Globus pallidus (tissue), 1 donor: Measurements from ENCODE around the gene DCBLD1.
"Not testable (repeated sequence)": the region's sequence is repeated elsewhere in the genome, so short reads cannot be mapped to it uniquely, and the experiment has no call there.

Source experiments
- DNase-seq: peaks from one replicate; pipeline ENCODE4 v3.0.0-alpha.2; 2015; ENCODE audit warnings: low spot score

Gene DCBLD1

DNA sequence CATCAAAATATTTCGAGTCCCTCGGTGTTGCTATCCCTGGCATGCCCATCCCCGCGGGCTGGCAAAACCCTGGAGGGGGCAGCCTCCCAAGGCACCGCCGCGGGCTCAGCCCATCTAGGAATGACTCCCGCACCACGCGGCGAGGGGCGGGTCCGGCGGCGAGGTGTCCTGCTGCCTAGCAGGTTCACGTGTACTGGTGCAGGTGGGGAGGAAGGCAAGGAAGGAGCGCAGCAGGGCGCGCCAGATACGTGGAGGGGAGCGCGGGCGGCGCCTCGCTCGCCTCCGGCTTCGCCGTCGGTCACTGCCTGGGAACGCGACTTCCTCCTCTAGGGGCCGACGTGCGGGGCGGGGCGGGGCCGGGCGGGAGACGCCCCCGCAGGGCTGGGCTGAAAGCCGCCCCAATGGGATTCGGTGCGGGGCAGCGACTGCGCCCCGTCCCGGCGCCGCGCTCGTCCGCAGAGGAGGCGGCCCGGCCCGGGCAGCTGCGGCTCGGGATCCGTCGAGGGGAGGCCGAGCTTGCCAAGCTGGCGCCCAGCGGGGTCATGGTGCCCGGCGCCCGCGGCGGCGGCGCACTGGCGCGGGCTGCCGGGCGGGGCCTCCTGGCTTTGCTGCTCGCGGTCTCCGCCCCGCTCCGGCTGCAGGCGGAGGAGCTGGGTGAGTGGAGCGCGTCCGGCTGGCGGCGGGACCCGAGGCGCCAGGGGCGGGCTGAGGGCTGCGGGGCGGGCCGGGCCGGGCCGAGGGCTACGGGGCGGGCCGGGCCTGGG is at the start of gene DCBLD1:
Gene DCBLD1 (plus strand): TSS at position 435 of the 764 bp plus-strand sequence. CDS start 108 bp downstream, at position 543.
- DNase-seq = peak; percentile 60

DNA sequence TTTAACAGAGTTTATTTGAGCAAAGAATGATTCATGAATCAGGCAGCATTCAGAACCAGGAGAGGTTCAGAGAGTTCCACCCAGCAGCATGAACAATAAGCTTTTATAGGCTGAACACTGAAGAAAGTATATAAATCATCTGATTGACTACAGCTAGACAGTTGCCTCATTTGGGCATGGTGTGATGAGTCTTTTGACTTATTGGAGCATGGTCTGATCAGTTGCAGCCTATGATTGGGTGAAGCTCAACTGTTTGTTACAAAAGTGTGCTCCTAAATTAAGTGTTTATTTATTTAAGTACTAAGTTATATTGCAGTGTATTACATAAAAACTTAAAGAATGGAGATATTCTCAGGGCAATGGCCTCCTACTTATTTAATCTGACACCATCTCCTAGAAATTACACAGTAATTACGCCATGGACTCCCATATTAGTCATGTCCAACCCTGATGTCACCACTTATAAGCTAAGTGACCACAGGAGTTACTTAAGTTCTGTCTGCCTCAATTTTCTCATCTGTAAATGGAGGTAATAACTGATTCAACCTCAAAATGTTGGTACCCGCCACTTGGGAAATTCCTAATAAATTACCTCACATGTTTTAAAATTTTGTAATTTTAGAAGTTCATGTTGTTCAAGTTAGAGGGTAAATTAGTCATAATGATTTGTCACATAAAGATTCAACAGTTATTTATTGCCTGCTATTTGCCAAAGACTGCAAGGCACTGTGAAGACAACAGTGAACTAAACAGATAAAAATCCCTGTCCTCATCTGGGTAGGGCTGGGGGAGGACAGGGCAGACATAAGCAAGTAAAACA is 41.6 kb upstream of the DCBLD1 start:
- no peak for DNase-seq

DNA sequence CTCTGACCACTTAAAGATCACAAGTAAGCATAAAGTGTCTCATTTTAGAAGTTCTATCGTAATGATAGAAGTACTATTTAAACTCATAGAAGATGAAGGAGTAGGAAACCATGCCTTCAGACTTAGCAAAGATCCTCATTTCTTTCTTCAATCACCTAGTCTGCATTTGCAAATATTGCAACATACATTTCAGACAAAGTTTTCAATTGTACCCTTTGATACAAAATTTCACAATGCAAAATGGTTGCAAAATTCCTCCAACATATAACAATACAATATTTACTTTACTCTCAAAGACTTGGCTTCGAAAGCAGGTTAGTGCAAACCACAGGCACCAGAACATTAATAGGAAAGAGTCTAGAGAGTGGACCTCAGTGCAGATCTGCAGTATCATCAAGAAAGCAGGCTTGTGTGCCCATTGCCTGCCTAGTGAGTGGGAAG is 40.6 kb upstream of the DCBLD1 start:
- no peak for DNase-seq

DNA sequence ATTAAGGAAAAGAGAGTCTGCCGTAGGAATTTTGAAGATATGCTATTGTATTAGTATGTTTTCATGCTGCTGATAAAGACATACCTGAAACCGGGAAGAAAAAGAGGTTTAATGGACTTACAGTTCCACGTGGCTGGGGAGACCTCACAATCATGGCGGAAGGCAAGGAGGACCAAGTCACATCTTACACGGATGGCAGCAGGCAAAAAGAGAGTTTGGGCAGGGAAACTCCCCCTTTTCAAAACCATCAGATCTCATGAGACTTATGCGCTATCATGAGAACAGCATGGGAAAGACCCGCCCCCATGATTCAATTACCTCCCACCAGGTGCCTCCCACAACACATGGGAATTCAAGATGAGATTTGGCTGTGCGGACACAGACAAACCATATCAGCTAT is 40.2 kb upstream of the DCBLD1 start:
- not testable (repeated sequence) for DNase-seq

DNA sequence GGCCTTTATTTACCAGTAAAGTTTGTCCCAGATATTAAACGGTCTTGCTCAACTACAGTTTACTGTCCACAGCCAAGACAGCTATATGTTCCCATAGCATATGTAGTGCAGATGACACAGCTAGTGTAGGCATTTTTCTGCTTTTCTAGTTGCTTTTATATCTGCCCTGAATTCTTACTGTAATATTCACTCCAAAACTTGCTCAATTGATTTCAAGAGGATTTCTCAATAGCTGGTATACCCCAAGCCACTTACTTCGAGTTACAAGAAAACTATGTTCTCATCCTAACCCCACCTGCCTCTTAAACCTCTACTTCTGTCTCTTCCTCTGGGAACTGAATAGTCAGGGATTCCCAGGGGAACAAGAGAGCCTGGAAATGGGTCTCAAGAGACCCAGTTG is 37.9 kb upstream of the DCBLD1 start:
- DNase-seq = no peak

DNA sequence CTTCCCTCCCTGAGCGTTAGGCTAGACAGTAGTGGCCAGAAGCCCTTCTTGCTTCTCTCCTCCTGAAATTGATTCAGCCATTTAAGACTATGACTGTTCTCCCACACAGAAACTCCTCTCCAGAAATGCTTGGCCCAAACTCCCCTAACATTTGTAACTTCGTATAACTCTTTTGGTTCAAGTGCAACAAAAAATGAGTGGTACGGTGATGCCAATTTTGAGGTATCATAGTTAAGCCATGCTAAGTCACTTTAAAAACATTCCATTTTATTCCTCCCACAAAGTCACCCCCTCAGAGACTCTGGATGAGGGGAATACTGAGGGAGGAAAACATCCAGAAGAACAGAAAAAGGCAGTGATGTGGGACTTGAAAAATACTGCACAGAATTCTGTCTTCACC is 35.6 kb upstream of the DCBLD1 start:
- no peak for DNase-seq

DNA sequence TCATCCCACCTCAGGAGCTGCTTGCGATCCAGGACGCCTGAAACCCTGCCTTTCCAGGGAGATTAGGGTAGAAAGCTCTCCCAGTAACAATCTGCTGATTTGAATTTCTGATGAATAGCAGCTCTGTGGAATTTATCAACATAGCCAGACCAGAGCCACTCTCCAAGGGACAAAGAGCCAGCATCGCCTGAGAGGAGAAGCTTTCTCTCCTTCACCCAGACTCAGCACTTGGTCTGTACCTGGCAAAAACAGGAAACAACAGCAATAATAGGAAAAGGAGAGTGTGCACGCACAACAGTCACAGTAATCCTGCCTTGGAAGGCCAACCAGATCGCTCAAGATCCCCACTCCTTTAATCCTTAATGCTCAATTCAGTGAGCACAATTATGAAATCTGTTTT is 34.5 kb upstream of the DCBLD1 start:
- no peak for DNase-seq

DNA sequence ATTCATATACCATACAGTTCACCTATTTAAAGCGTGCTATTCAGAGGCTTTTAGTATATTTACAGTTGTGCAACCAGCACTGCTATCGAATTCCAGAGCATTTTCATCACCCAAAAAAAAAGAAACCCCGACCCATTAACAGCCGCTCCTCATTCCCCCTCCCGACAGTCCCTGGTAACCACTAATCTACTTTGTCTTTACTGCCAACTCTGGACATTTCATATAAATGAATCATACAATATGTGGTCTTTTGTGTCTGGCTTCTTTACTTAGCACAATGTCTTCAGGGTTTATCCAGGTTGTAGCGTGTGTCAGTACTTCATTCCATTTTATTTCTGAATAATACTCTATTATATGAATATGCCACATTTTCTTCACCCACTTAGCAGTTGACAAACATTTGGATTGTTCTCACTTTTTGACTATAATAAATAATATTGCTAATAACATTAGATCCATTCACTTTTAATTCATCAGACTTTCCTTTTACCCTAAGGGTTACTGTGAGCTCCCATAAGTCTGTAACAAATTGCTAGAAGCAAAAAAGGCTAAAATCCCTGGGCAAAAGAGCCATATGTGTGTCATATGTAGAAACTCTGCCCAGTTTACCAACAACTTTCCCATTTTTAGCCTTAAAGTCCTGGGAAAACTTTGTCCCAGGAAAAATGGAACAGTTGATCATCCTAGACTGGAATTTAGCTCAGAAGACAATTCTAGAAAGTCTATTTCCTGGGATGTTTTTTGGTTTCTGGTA is 33.6 kb upstream of the DCBLD1 start:
- no peak for DNase-seq

DNA sequence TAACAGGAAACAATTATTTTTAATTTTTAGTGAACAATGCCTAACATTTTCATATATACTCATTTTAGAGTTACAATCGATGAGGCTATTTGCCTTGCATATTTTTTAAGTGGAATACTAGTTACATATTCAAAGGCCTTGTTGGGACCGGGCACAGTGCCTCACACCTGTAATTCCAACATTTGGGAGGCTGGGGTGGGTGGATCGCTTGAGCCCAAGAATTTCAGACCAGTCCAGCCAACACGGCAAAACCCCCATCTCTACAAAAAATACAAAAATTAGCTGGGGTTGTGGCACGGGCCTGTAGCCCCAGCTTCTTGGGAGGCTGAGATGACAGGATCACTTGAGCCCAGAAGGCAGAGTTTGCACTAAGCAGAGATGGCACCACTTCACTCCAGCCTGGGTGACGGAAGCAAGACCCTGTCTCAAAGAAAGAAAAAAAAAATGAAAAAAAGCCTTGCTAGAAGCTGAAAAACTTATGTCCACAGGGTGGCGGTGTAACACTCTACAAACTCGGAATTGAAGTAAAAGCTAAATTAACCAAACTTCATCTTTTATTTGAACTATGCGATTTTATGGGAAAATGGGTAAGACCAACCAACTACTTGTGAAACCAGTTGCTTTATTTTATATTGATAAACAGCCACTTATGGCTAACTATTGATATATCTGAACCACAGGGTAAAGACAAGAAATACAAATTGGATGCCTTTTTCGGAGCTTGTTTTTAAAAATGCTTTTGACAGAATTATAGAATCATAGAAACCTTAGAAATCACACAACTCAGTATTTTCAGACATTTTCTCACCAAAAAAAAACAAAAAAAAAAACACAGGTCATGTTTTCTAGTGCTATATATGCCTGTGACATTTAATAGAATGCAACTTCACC is 32.7 kb upstream of the DCBLD1 start:
- peak; percentile 47 for DNase-seq

DNA sequence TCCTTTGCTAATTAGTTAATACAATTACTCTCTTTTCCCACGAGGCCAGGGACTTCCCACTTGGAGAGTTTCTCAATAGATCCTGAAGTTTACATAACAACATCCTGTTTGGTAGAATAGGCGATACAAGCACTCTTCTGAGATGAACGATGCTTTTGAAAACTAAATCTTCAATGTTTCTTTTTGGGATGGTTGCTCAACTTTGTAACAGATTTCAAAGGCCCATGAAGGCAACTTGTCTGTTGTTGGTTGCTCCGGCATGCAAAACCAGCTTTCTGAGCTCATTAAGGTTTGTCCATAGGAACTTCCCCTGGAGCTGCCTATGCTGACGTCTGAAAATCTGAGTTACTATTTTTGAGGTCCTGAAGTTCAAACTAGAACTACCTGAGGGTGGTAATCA is 30.8 kb upstream of the DCBLD1 start:
- DNase-seq = no peak

DNA sequence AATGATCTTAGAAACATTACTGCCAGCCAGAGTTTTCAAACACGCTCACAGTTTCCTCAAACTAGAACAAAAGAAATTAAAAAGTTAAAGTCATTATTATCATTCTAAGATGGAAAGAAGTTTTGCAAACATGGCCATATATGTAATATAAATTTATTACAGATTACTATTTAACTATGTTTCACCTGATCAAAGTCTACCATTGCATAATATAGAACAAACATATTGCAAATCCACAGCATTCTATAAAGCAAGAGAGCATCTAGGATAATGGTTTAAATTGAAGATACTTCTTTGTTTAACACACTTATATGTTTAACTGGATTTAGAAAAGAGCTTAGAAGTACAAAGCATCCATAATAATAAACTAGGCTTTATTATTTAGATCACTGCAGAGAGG is 26.2 kb upstream of the DCBLD1 start:
- DNase-seq = no peak

DNA sequence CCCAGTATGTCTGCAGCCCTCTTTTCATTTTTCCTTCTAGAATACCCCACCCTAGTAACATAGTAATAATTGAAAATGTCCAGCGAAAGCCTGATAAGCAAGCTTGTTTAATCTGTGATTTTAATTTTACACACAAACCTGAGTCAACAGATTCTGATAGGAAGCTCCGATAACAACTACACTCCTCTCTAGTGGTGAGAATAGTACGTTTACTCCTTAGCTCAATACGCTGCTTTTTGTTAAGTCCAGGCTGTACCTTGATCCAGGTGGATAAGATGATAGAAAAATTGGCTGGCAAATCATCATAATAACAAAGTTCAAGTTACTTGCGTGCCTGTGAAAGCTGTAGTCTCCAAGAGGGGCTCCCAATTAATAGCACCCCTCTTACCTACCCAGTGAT is 25.5 kb upstream of the DCBLD1 start:
- no peak for DNase-seq

DNA sequence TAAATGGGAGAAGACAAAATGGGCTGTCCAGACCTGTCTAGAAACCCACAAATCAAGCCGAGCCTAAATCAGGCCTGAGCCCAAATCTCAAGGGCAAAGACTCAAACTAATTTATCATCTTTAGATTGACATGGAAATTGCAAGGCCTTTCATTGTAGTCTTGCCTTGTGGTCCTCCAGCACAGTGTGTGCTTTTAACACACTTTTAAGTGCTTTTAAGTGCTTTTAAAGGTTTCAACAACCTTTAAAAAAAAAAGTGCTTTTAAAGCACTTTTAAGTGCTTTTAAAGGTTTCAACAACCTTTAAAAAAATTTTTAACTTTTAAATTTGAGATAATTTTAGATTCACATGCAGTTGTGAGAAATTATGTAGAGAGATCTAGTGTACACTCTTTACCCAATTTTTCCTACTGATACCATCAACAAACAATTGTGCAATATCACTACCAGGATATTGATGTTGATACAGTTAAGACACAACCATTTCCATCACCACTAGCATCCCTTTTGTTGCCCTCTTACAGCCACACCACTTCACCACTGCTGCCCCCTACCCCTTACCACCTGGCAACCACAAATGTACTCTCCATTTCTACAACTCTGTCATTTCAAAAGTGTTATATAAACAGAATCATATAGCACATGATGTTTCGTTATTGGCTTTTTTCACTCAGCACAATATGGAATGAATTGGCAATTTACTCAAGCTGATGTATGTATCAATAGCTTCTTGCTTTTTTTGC is 23.1 kb upstream of the DCBLD1 start:
- DNase-seq = no peak

DNA sequence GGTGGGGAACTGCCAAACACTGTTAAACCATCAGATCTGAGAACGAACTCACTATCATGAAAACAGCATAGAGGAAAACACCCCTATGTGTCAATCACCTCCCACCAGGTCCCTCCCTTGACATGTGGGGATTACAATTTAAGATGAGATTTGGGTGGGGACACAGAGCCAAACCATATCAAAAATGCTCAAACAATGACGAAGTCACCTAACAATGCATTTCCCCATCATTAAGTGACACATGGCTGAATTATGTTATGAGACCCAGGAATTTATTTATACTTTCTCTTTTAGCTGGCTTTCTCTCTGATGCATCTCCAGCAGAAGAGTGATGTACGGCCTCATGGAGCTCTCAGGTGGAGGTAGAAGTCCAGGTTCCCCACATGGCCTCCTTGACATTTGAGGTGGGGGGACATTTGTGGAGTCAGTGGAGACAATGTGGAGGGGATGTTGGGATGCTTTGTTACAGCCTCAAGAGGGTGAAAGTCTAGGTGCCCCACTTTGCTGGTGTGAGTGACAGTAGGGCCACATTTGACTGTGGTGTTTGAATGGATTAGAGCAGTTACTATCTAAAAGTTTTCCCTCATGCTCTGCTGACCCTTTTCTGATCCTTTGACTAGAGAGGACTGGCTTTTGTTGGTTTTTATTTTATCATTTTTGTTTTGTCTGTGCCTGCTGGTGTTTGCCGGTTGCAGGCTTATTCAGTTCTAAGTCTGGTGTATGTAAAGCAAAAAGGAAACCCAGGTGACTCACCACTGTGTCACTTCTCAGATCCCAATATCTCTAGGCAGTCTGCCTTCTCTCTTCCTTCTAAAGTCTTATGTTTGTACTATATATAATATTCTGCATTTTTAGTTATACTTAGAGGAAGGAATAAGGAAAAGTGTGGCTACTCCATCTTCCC is 18.5 kb upstream of the DCBLD1 start:
- no peak for DNase-seq

DNA sequence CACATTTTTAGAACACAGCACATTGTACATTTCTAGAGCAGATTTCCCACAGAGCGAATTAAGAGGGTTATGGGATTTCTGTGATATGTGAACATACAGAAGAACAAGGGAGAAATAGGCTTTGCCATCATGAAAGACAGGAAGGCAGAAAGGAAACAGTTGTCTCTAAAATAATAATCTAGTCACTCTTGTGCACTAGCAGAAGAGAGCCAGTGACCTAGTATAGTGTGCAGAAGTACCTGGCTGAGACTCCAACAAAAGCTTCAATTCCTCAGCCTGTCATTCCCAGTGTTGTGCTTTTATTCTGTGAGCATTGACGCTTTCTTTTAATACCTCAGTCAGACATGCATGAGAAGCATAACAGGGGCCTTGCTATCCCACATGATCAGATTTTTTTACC is 17.8 kb upstream of the DCBLD1 start:
- DNase-seq = no peak

DNA sequence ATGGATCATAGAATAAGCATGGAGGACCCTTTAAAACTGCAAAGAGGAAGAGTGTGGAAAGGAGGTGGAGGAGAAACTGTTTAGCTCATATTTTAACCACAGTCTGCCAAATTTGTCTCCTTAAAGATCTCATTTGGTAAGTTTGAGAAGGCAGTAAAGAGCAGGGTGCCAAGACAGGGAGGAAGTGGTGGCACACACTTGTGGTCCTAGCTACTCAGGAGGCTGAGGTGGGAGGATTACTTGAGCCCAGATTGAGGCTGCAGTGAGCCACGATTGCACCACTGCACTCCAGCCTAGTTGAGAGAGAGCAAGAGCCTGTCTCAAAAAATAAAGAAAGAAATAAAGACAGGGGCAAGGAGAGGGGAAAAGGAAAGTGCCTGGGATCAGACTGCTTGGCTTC is 16.8 kb upstream of the DCBLD1 start:
- DNase-seq = no peak

DNA sequence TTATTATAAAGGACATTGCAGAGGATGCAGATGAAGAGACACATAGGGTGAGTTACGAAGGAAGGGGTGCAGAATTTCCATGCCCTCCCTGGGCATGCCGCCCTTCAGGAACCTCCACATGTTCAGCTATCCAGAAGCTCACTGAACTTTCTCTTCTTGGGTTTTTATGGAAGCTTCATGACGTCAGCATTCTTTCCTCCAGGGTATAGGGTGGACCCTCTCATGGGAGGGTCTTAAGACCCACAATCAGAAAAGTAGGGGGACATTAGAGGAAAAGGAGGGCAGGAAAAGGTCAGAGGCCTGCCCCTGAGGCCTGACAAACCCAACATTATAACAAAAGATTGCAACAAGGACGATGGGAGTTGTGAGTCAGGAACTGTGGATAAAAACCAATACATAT is 14.6 kb upstream of the DCBLD1 start:
- DNase-seq = no peak

DNA sequence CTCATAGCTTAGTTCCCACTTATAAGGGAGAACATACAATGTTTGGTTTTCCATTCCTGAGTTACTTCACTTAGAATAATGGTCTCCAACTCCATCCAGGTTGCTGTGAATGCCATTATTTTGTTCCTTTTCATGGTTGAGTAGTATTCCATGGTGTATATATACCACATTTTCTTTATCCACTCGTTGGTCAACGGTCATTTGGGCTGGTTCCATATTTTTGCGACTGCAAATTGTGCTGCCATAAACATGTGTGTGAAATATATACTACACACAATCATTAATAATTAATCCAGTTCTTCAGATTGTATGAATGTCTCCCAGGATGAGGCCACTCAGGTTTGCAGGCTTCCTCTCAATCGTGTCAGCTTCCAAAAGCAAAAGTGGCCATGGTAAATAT is 13.9 kb upstream of the DCBLD1 start:
- not testable (repeated sequence) for DNase-seq

DNA sequence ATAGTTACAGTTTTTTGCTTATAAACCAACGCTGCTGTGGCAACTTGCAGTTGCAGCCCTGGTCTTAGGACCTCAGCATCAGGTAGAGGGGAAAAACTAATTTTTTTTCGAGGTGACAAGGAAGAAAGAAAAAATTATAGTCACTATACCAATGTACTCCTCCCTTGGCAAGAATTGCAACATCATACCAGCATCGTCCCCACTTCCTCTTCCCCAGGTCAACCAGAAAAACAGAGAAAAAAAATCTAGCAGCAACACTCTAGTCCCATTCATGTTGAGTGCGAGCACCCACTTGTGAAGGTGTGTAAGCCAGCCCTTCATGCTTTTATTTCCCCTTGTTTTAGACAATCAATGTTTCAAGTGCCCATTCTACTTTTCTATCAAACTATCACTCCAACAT is 13.1 kb upstream of the DCBLD1 start:
- no peak for DNase-seq

DNA sequence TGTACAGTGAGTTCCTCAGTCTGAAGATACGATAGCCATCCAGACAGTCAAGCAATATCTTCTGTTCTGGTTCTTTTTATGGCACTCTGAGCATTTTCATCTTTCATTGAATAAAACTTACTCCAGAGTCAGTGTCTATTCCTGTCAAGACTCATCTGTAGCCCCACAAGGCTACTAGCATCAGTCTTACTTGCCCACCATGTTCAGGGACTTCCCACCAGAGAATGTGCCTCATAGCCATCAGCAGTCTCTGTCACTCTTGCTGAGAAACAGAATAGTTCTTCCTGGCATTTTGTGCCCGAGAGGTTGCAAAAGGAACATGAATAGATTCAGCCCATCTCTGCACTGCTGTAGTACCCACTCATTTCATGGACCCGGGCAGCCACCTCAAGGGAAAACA is 12.7 kb upstream of the DCBLD1 start:
- DNase-seq = no peak
